ENCODE results near the gene ZCCHC13. TPM values are rescaled to one million over a fixed set of nuclear protein-coding genes. Genes with fewer than 3 reads are reported as not detected.

Gene ZCCHC13
- total and polyA plus RNA-seq, 9 of the 15 experiments (the other 6 are each of a cell fraction or from before 2014, with no cell fraction given) = not detected

DNA sequence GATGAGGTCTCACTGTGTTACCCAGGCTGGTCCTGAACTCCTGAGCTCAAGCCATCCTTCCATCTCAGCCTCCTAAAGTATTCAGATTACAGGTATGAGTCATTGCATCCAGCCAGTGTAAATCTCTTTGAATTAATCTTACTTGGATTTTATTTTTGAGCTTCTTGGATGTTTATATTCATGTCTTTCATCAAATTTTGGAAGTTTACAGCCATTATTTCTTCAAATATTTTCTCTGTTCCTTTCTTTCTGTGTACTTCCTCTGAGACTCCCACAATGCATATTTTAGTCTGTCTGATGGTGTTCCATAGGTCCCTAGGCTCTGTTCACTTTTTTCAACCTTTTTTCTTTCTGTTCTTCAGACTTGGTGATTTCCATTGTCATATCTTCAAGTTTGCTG is 34.9 kb downstream of the ZCCHC13 start:
- H3K9me1 ChIP-seq (ENCODE audit: control insufficient read depth, insufficient read depth, low read length) = no peaks in the 10 kb centered on the region
- no peak overlapping the region for H3K4me2 ChIP-seq (ENCODE audit: insufficient read depth, low read length)
- H3K4me3 ChIP-seq = no peak overlapping the region
- H3K27ac ChIP-seq (ENCODE audit: extremely low read depth, low read depth, low read length) = no peak overlapping the region
- POLR2A ChIA-PET = no interaction called here
- no TSS peak for BruUV-seq (replicated peaks)
- no peaks in the 10 kb centered on the region for H3K36me3 ChIP-seq (ENCODE audit: control insufficient read depth, insufficient read depth, low read length)
- intact Hi-C loops (cut with micrococcal nuclease) = no loop called here
- TF ChIP-seq TAL1 (IDR thresholded peaks at IDR 0.05) = no peak
- no peak for TF ChIP-seq GTF2F1 (IDR thresholded peaks at IDR 0.05; ENCODE audit: low read depth, low read length)
- no peak for TF ChIP-seq SMARCC2 (IDR thresholded peaks at IDR 0.05; ENCODE audit: low read depth)
- TF ChIP-seq, protein P1, sequence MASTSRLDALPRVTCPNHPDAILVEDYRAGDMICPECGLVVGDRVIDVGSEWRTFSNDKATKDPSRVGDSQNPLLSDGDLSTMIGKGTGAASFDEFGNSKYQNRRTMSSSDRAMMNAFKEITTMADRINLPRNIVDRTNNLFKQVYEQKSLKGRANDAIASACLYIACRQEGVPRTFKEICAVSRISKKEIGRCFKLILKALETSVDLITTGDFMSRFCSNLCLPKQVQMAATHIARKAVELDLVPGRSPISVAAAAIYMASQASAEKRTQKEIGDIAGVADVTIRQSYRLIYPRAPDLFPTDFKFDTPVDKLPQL (IDR thresholded peaks at IDR 0.05; ENCODE audit: extremely low read depth, insufficient read length) = no peak
- TF ChIP-seq ZC3H4 (CRISPR knock-in tag; IDR thresholded peaks at IDR 0.05; ENCODE audit: borderline replicate concordance) = no peak
- TF ChIP-seq PHTF2 (CRISPR knock-in tag; IDR thresholded peaks at IDR 0.05) = no peak
- TF ChIP-seq, protein P2, sequence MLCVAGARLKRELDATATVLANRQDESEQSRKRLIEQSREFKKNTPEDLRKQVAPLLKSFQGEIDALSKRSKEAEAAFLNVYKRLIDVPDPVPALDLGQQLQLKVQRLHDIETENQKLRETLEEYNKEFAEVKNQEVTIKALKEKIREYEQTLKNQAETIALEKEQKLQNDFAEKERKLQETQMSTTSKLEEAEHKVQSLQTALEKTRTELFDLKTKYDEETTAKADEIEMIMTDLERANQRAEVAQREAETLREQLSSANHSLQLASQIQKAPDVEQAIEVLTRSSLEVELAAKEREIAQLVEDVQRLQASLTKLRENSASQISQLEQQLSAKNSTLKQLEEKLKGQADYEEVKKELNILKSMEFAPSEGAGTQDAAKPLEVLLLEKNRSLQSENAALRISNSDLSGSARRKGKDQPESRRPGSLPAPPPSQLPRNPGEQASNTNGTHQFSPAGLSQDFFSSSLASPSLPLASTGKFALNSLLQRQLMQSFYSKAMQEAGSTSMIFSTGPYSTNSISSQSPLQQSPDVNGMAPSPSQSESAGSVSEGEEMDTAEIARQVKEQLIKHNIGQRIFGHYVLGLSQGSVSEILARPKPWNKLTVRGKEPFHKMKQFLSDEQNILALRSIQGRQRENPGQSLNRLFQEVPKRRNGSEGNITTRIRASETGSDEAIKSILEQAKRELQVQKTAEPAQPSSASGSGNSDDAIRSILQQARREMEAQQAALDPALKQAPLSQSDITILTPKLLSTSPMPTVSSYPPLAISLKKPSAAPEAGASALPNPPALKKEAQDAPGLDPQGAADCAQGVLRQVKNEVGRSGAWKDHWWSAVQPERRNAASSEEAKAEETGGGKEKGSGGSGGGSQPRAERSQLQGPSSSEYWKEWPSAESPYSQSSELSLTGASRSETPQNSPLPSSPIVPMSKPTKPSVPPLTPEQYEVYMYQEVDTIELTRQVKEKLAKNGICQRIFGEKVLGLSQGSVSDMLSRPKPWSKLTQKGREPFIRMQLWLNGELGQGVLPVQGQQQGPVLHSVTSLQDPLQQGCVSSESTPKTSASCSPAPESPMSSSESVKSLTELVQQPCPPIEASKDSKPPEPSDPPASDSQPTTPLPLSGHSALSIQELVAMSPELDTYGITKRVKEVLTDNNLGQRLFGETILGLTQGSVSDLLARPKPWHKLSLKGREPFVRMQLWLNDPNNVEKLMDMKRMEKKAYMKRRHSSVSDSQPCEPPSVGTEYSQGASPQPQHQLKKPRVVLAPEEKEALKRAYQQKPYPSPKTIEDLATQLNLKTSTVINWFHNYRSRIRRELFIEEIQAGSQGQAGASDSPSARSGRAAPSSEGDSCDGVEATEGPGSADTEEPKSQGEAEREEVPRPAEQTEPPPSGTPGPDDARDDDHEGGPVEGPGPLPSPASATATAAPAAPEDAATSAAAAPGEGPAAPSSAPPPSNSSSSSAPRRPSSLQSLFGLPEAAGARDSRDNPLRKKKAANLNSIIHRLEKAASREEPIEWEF (CRISPR knock-in tag; IDR thresholded peaks at IDR 0.05) = no peak
- no peak for TF ChIP-seq CBX2 (IDR thresholded peaks at IDR 0.05; ENCODE audit: insufficient read depth, low read length, poor library complexity, severe bottlenecking)
- TF ChIP-seq, protein P3, sequence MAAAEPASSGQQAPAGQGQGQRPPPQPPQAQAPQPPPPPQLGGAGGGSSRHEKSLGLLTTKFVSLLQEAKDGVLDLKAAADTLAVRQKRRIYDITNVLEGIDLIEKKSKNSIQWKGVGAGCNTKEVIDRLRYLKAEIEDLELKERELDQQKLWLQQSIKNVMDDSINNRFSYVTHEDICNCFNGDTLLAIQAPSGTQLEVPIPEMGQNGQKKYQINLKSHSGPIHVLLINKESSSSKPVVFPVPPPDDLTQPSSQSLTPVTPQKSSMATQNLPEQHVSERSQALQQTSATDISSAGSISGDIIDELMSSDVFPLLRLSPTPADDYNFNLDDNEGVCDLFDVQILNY (CRISPR knock-in tag; IDR thresholded peaks at IDR 0.05) = no peak
- TF ChIP-seq BRF1 (IDR thresholded peaks at IDR 0.05; ENCODE audit: borderline replicate concordance, extremely low read depth, insufficient read length) = no peak
- TF ChIP-seq ZNF76 (CRISPR knock-in tag; IDR thresholded peaks at IDR 0.05; ENCODE audit: borderline replicate concordance) = no peak
- TF ChIP-seq, protein P4, sequence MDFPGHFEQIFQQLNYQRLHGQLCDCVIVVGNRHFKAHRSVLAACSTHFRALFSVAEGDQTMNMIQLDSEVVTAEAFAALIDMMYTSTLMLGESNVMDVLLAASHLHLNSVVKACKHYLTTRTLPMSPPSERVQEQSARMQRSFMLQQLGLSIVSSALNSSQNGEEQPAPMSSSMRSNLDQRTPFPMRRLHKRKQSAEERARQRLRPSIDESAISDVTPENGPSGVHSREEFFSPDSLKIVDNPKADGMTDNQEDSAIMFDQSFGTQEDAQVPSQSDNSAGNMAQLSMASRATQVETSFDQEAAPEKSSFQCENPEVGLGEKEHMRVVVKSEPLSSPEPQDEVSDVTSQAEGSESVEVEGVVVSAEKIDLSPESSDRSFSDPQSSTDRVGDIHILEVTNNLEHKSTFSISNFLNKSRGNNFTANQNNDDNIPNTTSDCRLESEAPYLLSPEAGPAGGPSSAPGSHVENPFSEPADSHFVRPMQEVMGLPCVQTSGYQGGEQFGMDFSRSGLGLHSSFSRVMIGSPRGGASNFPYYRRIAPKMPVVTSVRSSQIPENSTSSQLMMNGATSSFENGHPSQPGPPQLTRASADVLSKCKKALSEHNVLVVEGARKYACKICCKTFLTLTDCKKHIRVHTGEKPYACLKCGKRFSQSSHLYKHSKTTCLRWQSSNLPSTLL (IDR thresholded peaks at IDR 0.05) = no peak
- TF ChIP-seq MCM5 (IDR thresholded peaks at IDR 0.05; ENCODE audit: low read depth) = no peak
- TF ChIP-seq SIRT6 (IDR thresholded peaks at IDR 0.05; ENCODE audit: low read depth, low read length) = no peak
- no peak for ATAC-seq
- H3K9ac ChIP-seq (ENCODE audit: insufficient read depth in 1 of 2, low read depth in 2 of 2, low read length in 2 of 2) = no peak overlapping the region
- no peak for DNase-seq (ENCODE audit: extremely low read depth in 1 of 4, low spot score in 3 of 4)
- H3K4me1 ChIP-seq (replicated peaks in 1 of 2; ENCODE audit: control insufficient read depth in 2 of 2, insufficient read depth in 2 of 2, low read length in 2 of 2) = peaks cover 0 to 2% of the 10 kb centered on the region in 2 experiments; a peak in 1 of 5 replicates
- no peaks in the 10 kb centered on the region for H3K9me3 ChIP-seq (replicated peaks; ENCODE audit: control insufficient read depth, insufficient read depth, low read depth, low read length)
- no peaks in the 10 kb centered on the region for H4K20me1 ChIP-seq (replicated peaks; ENCODE audit: control insufficient read depth, insufficient read depth, low read length)
- in situ Hi-C loops (cut with MboI) = no loop called here
- H3K79me2 ChIP-seq (ENCODE audit: control insufficient read depth, insufficient read depth, low read length) = no peaks in the 10 kb centered on the region
- FAIRE-seq = no peak
- H2AFZ ChIP-seq (ENCODE audit: low read depth, low read length) = no peak overlapping the region
- H3K27me3 ChIP-seq (ENCODE audit: control insufficient read depth in 2 of 2, insufficient read depth in 2 of 2, low read length in 2 of 2) = no peaks in the 10 kb centered on the region
- CTCF ChIA-PET (ENCODE audit: low intra/inter-chr PET ratio) = no interaction called here

Data from K562 (cell line).